Panc1 (cell line): ENCODE data around the gene ATP4A. TPM values are rescaled to one million over a fixed set of nuclear protein-coding genes. Genes with fewer than 3 reads are reported as not detected.

Experiments used
- ATAC-seq: fragments of 200-7000 bp; cut with Tn5 transposase; 2 replicates; pipeline ENCODE4 v1.9.1; 2020; ENCODE audit warnings: mild to moderate bottlenecking, moderate library complexity
- BruUV-seq: library from RNA; stranded (reverse); fragments of 400-500 nt; replicated peaks from 2 replicates; lab custom pipeline; 2021; lab: Mats Ljungman, UMichigan
- CTCF ChIA-PET: fragments of 300-600 bp; sonication (Branson Sonifier 250); formaldehyde crosslinking; loops from one replicate; lab custom pipeline; 2022; ENCODE audit warnings: antibody characterized with exemption; lab: Charles Lee
- POLR2A ChIA-PET: fragments of 300-600 bp; sonication (Branson Sonifier 250); formaldehyde crosslinking; loops from one replicate; lab custom pipeline; 2022; ENCODE audit warnings: antibody characterized with exemption; lab: Charles Lee
- DNase-seq: peaks from one replicate; pipeline ENCODE4 v3.0.0-alpha.2; 2010; ENCODE audit warnings: low read depth, low spot score
- H3K27ac ChIP-seq: 2 replicates; pipeline ENCODE4 v1.5.1; 2011; ENCODE audit warnings: mild to moderate bottlenecking, low read length, inconsistent platforms
- H3K27me3 ChIP-seq: fragments of 200-500 bp; sonication (Bioruptor generic); 2 replicates; pipeline ENCODE4 v1.6.0; 2014; ENCODE audit warnings: low read length, inconsistent platforms; ENCODE audit not compliant: control insufficient read depth, insufficient read depth
- H3K36me3 ChIP-seq: fragments of 200-500 bp; sonication (Bioruptor generic); 2 replicates; pipeline ENCODE4 v1.5.1; 2014; ENCODE audit warnings: inconsistent platforms, mild to moderate bottlenecking, low read length, moderate library complexity; ENCODE audit not compliant: control insufficient read depth, insufficient read depth
- H3K4me1 ChIP-seq: 2 replicates; pipeline ENCODE4 v1.5.1; 2011; ENCODE audit warnings: inconsistent platforms, mild to moderate bottlenecking, low read length, moderate library complexity; ENCODE audit not compliant: control insufficient read depth, insufficient read depth
- H3K4me3 ChIP-seq, 2 experiments: 2 replicates each; pipeline ENCODE4 v1.5.1; 2011 to 2012; ENCODE audit warnings: low read depth in 2 of 2, low read length in 2 of 2, mild to moderate bottlenecking in 2 of 2, inconsistent platforms in 1 of 2, moderate library complexity in 1 of 2
- H3K9me3 ChIP-seq: fragments of 200-500 bp; sonication (Bioruptor generic); 2 replicates; pipeline ENCODE4 v1.5.1; 2014; ENCODE audit warnings: low read depth, mild to moderate bottlenecking, inconsistent platforms, low read length, moderate library complexity; ENCODE audit not compliant: control insufficient read depth, insufficient read depth
- POLR2AphosphoS5 ChIP-seq: IDR thresholded peaks from 2 replicates; pipeline ENCODE4 v1.6.1; 2012; ENCODE audit warnings: mild to moderate bottlenecking, low read depth, low read length, moderate library complexity
- SIN3A ChIP-seq: IDR thresholded peaks from 2 replicates; pipeline ENCODE4 v1.6.1; 2012; ENCODE audit warnings: low read depth, mild to moderate bottlenecking, low read length, moderate library complexity, borderline replicate concordance; ENCODE audit not compliant: insufficient read depth
- TCF7L2 ChIP-seq: IDR thresholded peaks from 2 replicates; pipeline ENCODE4 v1.6.1; 2011; ENCODE audit warnings: mild to moderate bottlenecking, low read depth, low read length, inconsistent platforms
- in situ Hi-C: cut with HindIII; loops from 2 replicates; pipeline ENCODE4 v1.10.0; 2016; ENCODE audit warnings: low sequenced_read_pairs, low pct_unique_long_range_greater_than_20kb
- intact Hi-C: fragments of 100-400 bp; cut with micrococcal nuclease; formaldehyde crosslinking; loops from one replicate; pipeline ENCODE4 v1.10.0; 2022; ENCODE audit not compliant: unreplicated experiment
- total RNA-seq: library from RNA; stranded (reverse); gene quantifications from one replicate; pipeline ENCODE4 v1.2.1, GENCODE V29; 2021; ENCODE audit not compliant: unreplicated experiment
- TF ChIP-seq, protein P1 (sequence below): fragments of 450-650 bp; IDR thresholded peaks from 2 replicates; pipeline ENCODE4 v1.5.1; 2017; ENCODE audit warnings: mild to moderate bottlenecking
- TF ChIP-seq, protein P2 (sequence below), 2 experiments: IDR thresholded peaks; 2 replicates each; pipeline ENCODE4 v1.6.1; 2011 to 2012; ENCODE audit warnings: low read depth in 2 of 2, control low read depth in 1 of 2, low read length in 1 of 2, mild to moderate bottlenecking in 1 of 2, moderate library complexity in 1 of 2; ENCODE audit not compliant: insufficient read depth in 1 of 2

ATP4A gene
- total RNA-seq, 1 experiment from 2014 or later = not detected

DNA sequence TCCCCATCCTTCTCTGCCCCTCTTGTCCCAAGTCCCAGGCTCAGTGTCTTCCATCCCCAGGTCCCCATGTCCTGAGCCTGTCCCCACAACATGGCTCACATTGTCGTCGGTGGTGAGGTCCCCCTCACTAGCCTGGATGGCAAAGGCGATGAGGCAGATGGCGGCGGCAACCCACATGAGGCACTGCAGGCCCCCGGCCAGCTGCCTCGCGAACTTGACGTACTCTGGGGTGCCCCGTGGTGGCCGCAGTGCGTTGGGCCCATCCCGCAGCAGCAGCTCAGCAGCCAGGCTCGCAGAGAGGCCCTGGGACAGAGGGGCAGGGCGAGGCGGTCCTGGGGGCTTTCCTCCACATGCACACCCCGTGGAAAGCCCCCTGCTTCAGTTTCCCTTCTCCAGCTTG lies 1.1 kb downstream of the ATP4A start:
- TF ChIP-seq, protein P1, sequence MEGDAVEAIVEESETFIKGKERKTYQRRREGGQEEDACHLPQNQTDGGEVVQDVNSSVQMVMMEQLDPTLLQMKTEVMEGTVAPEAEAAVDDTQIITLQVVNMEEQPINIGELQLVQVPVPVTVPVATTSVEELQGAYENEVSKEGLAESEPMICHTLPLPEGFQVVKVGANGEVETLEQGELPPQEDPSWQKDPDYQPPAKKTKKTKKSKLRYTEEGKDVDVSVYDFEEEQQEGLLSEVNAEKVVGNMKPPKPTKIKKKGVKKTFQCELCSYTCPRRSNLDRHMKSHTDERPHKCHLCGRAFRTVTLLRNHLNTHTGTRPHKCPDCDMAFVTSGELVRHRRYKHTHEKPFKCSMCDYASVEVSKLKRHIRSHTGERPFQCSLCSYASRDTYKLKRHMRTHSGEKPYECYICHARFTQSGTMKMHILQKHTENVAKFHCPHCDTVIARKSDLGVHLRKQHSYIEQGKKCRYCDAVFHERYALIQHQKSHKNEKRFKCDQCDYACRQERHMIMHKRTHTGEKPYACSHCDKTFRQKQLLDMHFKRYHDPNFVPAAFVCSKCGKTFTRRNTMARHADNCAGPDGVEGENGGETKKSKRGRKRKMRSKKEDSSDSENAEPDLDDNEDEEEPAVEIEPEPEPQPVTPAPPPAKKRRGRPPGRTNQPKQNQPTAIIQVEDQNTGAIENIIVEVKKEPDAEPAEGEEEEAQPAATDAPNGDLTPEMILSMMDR = no peak
- TF ChIP-seq SIN3A = no peak
- TF ChIP-seq POLR2AphosphoS5 = no peak
- TF ChIP-seq, protein P2, sequence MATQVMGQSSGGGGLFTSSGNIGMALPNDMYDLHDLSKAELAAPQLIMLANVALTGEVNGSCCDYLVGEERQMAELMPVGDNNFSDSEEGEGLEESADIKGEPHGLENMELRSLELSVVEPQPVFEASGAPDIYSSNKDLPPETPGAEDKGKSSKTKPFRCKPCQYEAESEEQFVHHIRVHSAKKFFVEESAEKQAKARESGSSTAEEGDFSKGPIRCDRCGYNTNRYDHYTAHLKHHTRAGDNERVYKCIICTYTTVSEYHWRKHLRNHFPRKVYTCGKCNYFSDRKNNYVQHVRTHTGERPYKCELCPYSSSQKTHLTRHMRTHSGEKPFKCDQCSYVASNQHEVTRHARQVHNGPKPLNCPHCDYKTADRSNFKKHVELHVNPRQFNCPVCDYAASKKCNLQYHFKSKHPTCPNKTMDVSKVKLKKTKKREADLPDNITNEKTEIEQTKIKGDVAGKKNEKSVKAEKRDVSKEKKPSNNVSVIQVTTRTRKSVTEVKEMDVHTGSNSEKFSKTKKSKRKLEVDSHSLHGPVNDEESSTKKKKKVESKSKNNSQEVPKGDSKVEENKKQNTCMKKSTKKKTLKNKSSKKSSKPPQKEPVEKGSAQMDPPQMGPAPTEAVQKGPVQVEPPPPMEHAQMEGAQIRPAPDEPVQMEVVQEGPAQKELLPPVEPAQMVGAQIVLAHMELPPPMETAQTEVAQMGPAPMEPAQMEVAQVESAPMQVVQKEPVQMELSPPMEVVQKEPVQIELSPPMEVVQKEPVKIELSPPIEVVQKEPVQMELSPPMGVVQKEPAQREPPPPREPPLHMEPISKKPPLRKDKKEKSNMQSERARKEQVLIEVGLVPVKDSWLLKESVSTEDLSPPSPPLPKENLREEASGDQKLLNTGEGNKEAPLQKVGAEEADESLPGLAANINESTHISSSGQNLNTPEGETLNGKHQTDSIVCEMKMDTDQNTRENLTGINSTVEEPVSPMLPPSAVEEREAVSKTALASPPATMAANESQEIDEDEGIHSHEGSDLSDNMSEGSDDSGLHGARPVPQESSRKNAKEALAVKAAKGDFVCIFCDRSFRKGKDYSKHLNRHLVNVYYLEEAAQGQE (IDR thresholded peaks at IDR 0.05; ENCODE audit: insufficient read depth in 1 of 2, low read depth in 2 of 2, low read length in 1 of 2) = no peak
- TF ChIP-seq TCF7L2 = no peak
- peaks cover 8% of the 10 kb centered on the region; the same call in 1 of the 2 replicates for H3K27me3 ChIP-seq
- no TSS peak for BruUV-seq
- intact Hi-C loops = no loop called here
- peaks cover 6% of the 10 kb centered on the region; the same call in 1 of the 2 replicates for H3K4me1 ChIP-seq
- no peaks in the 10 kb centered on the region for H3K9me3 ChIP-seq
- no peak for ATAC-seq
- no peak for DNase-seq
- no peak overlapping the region for H3K4me3 ChIP-seq
- no peak overlapping the region for H3K27ac ChIP-seq
- POLR2A ChIA-PET = no interaction called here
- no peaks in the 10 kb centered on the region for H3K36me3 ChIP-seq
- in situ Hi-C loops = no loop called here
- CTCF ChIA-PET = no interaction called here

DNA sequence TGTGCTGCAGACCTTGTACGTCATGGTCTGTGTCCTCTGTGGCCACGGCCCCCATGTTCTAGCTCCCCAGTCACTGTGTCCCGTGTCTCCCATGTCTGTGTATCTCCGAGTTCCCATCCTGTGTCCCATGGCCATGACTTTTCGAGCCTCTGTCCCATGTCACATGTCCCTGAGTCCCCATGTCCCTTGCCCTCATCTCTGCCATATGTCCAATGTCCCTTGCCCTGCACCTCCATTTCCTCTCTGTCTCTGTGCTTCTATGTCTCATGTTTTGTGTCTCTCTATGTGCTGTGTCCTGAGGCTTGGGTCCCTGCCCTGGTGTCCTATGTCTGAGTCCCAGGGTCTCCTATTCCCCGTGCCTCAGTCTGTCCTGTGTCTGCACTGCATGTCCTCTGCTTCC lies 2.0 kb downstream of the ATP4A start:
- in situ Hi-C loops (no loop called here), intact Hi-C loops (no loop called here)
- peaks cover 8% of the 10 kb centered on the region; the same call in 1 of the 2 replicates for H3K27me3 ChIP-seq
- DNase-seq (no peak), ATAC-seq (no peak)
- TF ChIP-seq, protein P2 (IDR thresholded peaks at IDR 0.05; ENCODE audit: insufficient read depth in 1 of 2, low read depth in 2 of 2, low read length in 1 of 2) = no peak
- no peak for TF ChIP-seq POLR2AphosphoS5
- TF ChIP-seq, protein P1 = no peak
- TF ChIP-seq TCF7L2 = no peak
- TF ChIP-seq SIN3A = no peak
- no peak overlapping the region for H3K4me3 ChIP-seq
- no TSS peak for BruUV-seq
- no peaks in the 10 kb centered on the region for H3K36me3 ChIP-seq
- CTCF ChIA-PET = no interaction called here
- POLR2A ChIA-PET = no interaction called here
- peaks cover 6% of the 10 kb centered on the region; the same call in 1 of the 2 replicates for H3K4me1 ChIP-seq
- no peaks in the 10 kb centered on the region for H3K9me3 ChIP-seq
- H3K27ac ChIP-seq = no peak overlapping the region
